Transverse colon (tissue), 4 donors: ENCODE measurements around the gene CHST15. TPM values are rescaled to one million over a fixed set of nuclear protein-coding genes. Genes with fewer than 3 reads are reported as not detected.

Source experiments
- DNase-seq: peaks from one replicate; pipeline ENCODE4 v3.0.0-alpha.2; 2019
- H3K27ac ChIP-seq, 4 donors: fragments of 200-600 bp; sonication (generic); 2 replicates each; pipeline ENCODE4 v1.5.1; 2016 to 2018; ENCODE audit warnings: inconsistent platforms in 4 of 4
- H3K27me3 ChIP-seq: fragments of 200-600 bp; sonication (generic); 2 replicates; pipeline ENCODE4 v1.5.1; 2017; ENCODE audit warnings: inconsistent platforms
- H3K36me3 ChIP-seq, 4 donors: fragments of 200-600 bp; sonication (generic); 2 replicates each; pipeline ENCODE4 v1.5.1; 2017 to 2019; ENCODE audit warnings: inconsistent platforms in 4 of 4
- H3K4me1 ChIP-seq, 4 donors: fragments of 200-600 bp; sonication (generic); 2 replicates each; pipeline ENCODE4 v1.5.1; 2017 to 2020; ENCODE audit warnings: inconsistent platforms in 4 of 4
- H3K4me3 ChIP-seq, 4 donors: fragments of 200-600 bp; sonication (generic); 1 replicate in 1 of 4; 2 replicates in 3 of 4; pipeline versions ENCODE4 v1.5.1 to v1.6.1; 2017 to 2019; ENCODE audit warnings: inconsistent platforms in 4 of 4
- H3K9me3 ChIP-seq, 2 donors: fragments of 200-600 bp; sonication (generic); 2 replicates each; pipeline ENCODE4 v1.5.1; 2017 to 2019; ENCODE audit warnings: inconsistent platforms in 2 of 2
- EP300 ChIP-seq: sonication (generic); formaldehyde crosslinking; IDR thresholded peaks from one replicate; pipeline ENCODE4 v1.6.1; 2017; ENCODE audit warnings: antibody characterized with exemption, low read depth
- POLR2A ChIP-seq: fragments of 450-650 bp; IDR thresholded peaks from one replicate; pipeline ENCODE4 v1.6.1; 2016; ENCODE audit warnings: antibody characterized with exemption, mild to moderate bottlenecking, moderate library complexity
- POLR2AphosphoS5 ChIP-seq, 3 donors: sonication (generic); formaldehyde crosslinking; IDR thresholded peaks; one replicate each; pipeline ENCODE4 v1.6.1; 2016; ENCODE audit warnings: antibody characterized with exemption in 3 of 3
- WGBS, 2 donors: methylation state at CpG; one replicate each; pipeline ENCODE4 v1.1.5; 2018; ENCODE audit warnings: low coverage in 1 of 2; 5-methylcytosine and 5-hydroxymethylcytosine counted together
- in situ Hi-C, 4 donors: fragments of 200-750 bp; cut with MboI; loops; one replicate each; pipeline versions ENCODE4 v1.15.0 to v1.15.1; 2017; ENCODE audit warnings: low sequenced_read_pairs in 3 of 4, low pct_ligation_motif_present in 1 of 4, low pct_unique_long_range_greater_than_20kb in 1 of 4
- intact Hi-C: fragments of 100-400 bp; cut with DNase I; formaldehyde crosslinking; loops from one replicate; pipeline ENCODE4 v1.15.1; 2023; ENCODE audit warnings: low total_unique reads
- total RNA-seq, 4 donors: library from RNA; depleted of rRNA; stranded (reverse); fragments of >200 nt; gene quantifications; one replicate each; pipeline ENCODE4 v1.1.0, GENCODE V29; 2016
- TF ChIP-seq, protein P1 (sequence below), 5 experiments: fragments of 200-600 bp in 3 of 5; fragments of 450-650 bp in 2 of 5; sonication (generic) in 3 of 5; IDR thresholded peaks; 1 replicate in 2 of 5; 2 replicates in 3 of 5; pipeline ENCODE4 v1.5.1; 2016 to 2017; ENCODE audit warnings: antibody characterized with exemption in 5 of 5, inconsistent platforms in 3 of 5, mild to moderate bottlenecking in 2 of 5, moderate library complexity in 1 of 5

The CHST15 gene
- total RNA-seq, 4 donors from 2014 or later, result 10.0 to 25.4 (median 16.0) TPM

DNA sequence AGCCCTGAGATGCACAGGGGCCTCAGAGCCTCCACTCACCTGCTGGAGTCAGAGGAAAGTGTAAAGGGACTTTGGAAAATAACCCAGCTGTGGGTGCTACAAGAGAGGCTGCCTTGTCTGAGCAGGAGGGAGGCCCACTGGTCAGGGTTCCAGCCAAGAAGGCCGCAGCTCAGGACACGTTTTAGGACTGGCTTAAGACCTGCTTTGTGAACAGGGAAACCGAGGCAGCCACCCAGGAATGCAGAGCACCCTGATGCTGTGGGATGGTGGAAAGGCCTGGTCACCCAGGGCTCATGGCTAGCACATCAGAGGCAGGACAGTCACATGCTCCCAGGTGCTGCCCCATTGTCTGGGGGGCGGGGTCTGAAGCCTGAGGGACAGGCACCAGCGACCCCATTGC lies 38.9 kb upstream of the CHST15 start:
- intact Hi-C loops (no loop called here), in situ Hi-C loops (no loop called here)
- no peak for DNase-seq
- WGBS, 2 donors, result 83% methylated on average over 5 of the region's 5 CpGs; no CpG with 5 or more reads in 1 of the 2 donors
- Histone ChIP-seq H3K4me3 (no peak overlapping the region), H3K27me3 (no peaks in the 10 kb centered on the region), H3K27ac (no peak overlapping the region), H3K4me1 (no peaks in the 10 kb centered on the region), H3K9me3 (no peaks in the 10 kb centered on the region), H3K36me3 (no peaks in the 10 kb centered on the region)
- no peak for TF ChIP-seq EP300
- no peak for TF ChIP-seq POLR2A
- TF ChIP-seq, protein P1, sequence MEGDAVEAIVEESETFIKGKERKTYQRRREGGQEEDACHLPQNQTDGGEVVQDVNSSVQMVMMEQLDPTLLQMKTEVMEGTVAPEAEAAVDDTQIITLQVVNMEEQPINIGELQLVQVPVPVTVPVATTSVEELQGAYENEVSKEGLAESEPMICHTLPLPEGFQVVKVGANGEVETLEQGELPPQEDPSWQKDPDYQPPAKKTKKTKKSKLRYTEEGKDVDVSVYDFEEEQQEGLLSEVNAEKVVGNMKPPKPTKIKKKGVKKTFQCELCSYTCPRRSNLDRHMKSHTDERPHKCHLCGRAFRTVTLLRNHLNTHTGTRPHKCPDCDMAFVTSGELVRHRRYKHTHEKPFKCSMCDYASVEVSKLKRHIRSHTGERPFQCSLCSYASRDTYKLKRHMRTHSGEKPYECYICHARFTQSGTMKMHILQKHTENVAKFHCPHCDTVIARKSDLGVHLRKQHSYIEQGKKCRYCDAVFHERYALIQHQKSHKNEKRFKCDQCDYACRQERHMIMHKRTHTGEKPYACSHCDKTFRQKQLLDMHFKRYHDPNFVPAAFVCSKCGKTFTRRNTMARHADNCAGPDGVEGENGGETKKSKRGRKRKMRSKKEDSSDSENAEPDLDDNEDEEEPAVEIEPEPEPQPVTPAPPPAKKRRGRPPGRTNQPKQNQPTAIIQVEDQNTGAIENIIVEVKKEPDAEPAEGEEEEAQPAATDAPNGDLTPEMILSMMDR (IDR thresholded peaks at IDR 0.05), result no peak
- TF ChIP-seq POLR2AphosphoS5 (IDR thresholded peaks at IDR 0.05), result no peak

- in situ Hi-C loops, result no loop called here
- Histone ChIP-seq H3K27me3 (no peaks in the 10 kb centered on the region), H3K27ac (no peak overlapping the region), H3K4me1 (no peaks in the 10 kb centered on the region), H3K36me3 (no peaks in the 10 kb centered on the region), H3K9me3 (no peaks in the 10 kb centered on the region), H3K4me3 (no peak overlapping the region)
- DNase-seq, result no peak
- intact Hi-C loops, result no loop called here
- WGBS, 2 donors, result 86% methylated on average over 9 of the region's 9 CpGs; no CpG with 5 or more reads in 1 of the 2 donors
- TF ChIP-seq, protein P1 (IDR thresholded peaks at IDR 0.05), result no peak
- TF ChIP-seq POLR2A, result no peak
- no peak for TF ChIP-seq EP300
Observed at GRCh38 chr10:124131172-124131571, 37.8 kb upstream of the CHST15 start.

DNA sequence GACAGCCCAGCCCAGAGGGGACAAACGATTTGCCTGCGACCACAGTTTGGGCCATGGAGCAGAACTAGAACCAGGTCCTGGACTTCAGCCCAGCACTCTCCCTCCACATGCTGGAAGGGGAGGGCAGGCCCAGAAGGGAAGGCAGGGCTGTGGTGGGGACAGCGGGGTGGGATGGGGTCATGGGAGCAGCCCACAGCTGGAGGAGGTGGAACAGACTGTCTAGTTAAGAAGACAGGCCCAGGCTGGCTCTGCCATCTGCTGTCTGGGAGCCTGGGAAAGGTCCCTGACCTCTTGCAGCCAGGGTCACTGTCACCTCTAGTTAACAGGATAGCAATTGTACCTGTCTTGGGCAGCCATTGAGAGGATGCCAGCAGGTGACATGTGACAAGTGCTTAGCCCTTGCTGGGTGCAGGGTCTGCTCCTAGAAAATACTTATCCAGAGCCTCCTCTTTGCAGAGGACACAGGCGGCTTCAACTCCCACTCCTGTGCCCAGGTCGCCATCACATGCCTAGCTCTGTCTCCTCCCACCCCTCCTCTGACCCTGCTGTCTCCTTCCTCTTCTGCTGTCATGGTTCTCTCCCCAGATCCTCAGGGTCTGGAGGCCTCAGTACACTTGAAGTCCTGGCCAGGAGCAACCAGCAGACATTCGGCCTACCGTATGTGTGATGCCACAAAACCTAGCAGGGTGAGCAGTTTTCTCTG lies 37.0 kb upstream of the CHST15 start:
- in situ Hi-C loops, result no loop called here
- intact Hi-C loops, result no loop called here
- WGBS, 2 donors, result 79% methylated on average over 7 of the region's 7 CpGs; no CpG with 5 or more reads in 1 of the 2 donors
- Histone ChIP-seq H3K9me3 (no peaks in the 10 kb centered on the region), H3K36me3 (no peaks in the 10 kb centered on the region), H3K4me1 (no peaks in the 10 kb centered on the region), H3K27me3 (no peaks in the 10 kb centered on the region), H3K27ac (no peak overlapping the region), H3K4me3 (no peak overlapping the region)
- no peak for DNase-seq
- TF ChIP-seq POLR2AphosphoS5 (IDR thresholded peaks at IDR 0.05) (no peak), POLR2A (no peak), EP300 (no peak)
- TF ChIP-seq, protein P1 (IDR thresholded peaks at IDR 0.05), result no peak

DNA sequence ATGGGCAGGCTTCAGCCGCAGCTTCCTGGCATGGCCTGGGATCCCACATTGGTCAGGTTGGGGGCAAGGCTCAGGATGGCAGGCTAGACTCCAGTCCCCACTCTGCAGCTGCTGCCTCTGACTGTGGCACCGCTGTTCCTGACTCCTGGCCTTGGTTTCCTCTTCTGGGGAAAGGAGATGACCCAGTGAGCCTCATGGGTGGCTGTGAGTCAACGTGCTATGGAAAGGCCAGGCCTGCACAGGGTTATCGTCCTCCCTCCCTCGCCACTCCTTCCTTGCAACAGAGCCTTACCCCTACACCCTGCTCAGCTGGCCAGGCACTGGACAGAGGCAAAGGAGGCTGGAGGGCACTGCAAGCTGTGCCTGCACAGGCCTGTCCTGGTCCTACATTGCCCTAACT lies 36.1 kb upstream of the CHST15 start:
- H3K4me3 ChIP-seq, result no peak overlapping the region
- 93% methylated on average over 5 of the region's 5 CpGs; no CpG with 5 or more reads in 1 of the 2 donors for WGBS, 2 donors
- no peaks in the 10 kb centered on the region for H3K4me1 ChIP-seq
- H3K27ac ChIP-seq, result no peak overlapping the region
- no peaks in the 10 kb centered on the region for H3K27me3 ChIP-seq
- H3K9me3 ChIP-seq, result no peaks in the 10 kb centered on the region
- intact Hi-C loops, result no loop called here
- H3K36me3 ChIP-seq, result no peaks in the 10 kb centered on the region
- in situ Hi-C loops, result no loop called here
- TF ChIP-seq POLR2A (no peak), EP300 (no peak), POLR2AphosphoS5 (IDR thresholded peaks at IDR 0.05) (no peak)
- TF ChIP-seq, protein P1 (IDR thresholded peaks at IDR 0.05), result no peak
- no peak for DNase-seq
